ENCODE results near the gene GNAQ.

The GNAQ gene

DNA sequence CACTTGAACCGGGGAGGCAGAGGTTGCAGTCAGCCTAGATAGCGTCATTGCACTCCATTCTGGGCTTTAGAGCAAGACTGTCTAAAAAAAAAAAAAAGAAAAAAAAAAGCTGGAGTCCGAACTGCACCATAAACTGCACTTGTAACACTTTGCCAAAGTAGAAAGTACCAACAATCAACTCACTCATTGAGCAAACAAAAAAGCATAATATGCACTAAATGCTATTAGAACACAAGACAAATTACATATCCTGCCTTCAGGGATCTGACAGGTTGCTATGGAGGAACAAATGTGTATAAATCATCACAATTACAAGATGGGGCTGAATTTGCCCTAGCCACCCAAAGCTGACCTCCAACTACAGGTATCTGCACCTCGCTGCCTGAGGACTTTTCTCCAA is 27.9 kb downstream of the GNAQ start:
- no peak for DNase-seq (ENCODE audit: low read depth, low spot score)

DNA sequence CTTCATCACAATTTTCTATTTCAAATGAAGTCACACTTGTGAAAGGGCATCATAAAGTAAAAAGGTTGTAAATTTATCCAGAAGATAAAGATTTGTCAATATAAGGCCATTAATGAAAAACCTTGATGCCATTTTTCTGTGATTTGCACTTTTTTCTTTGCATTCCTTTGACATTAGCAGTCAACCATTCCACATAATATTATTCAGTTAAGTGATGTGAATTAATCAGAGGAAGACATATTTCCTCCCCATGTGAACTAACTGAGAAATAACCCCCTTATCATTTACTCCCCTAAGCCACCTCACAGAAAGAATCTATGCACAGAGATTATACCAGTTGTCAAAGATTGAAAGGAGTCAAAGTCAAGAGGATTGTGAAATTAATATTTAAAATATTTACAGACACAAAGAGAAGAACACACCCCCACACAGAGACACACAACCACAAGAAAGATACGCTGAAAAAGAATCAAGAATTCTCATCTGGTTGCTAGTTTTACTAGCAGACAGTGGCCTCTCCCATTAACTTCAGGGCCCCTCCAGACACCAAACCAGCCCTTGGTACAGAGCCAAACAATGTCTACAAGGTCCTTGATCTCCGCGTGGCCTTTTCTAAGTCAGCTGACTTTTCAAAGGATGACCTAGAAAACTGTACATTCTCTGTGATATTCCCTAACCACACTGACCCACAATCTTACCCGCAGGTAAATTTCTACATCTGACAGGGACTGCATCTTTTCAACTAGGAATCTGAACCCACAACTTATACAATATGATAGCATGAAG is 29.5 kb downstream of the GNAQ start:
- peak; percentile 49 for DNase-seq (ENCODE audit: low read depth, low spot score)

DNA sequence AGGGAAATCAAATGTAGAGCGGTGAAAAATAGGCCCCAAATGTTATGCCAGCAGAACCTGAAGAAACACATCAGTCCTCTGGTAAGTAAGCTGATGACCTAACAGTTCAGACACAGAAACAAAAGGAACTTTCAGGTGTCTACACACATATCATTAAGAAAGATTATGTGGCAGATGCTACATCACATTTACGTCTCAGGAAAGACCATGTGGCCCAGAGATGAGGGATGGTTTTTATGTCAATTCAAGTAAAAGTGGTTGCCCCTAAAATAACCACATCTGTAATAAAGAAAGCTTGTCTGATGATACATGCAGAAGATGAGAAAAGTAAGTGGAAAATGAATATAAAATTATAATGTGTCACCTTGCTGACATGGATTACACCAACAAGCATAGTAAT is 31.4 kb downstream of the GNAQ start:
- no peak for DNase-seq (ENCODE audit: low read depth, low spot score)

DNA sequence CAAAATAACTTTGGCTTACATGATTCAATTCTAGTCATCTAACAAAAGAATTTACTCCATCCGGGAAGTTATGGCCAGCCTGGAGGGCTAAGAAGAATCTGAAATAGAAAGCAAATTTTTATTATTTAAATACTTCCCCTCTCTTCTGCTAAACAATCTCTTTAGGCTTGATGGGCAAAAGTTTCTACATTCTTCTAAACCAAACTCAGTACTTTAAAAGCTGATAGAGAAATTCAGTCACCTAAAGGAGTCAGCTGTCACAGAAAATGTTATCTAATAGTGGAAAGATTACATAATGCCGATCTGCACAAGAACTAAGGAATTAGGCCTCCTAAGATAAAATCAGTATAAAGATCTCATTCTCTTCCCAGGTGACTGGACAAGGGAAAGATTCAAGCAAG is 32.4 kb downstream of the GNAQ start:
- DNase-seq (ENCODE audit: low read depth, low spot score) = no peak

DNA sequence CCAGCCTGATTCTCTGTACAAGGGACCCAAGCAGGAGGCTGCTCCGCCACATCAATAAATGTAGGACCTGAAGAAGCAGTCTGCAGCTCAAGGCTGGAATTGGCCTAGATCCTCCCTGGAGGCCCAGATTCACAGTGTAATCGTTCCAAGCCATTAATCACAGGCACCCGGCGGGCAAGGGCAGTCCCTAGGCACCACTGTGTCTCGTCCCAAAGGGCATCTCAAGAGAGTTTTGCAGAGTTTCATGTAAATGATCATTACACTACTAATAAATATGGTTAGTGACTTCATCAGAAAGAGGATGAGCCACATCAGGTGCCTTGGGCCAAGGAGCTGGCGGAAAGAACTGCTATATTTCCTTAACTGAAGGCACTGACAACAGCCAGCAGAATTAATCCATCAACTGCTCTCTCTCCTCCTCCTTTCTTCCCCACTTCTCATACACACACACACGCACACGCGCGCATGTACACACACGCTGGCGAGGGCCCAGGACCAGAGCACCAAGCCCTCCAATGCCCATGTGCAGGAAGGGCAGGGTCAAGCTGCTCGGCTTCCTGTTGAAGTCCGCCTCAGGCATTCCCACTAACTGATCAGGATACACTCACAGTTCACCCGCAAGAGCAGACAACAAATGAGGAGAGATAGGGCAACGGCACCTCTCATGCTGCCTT is 33.9 kb downstream of the GNAQ start:
- DNase-seq (ENCODE audit: low read depth, low spot score) = no peak

DNA sequence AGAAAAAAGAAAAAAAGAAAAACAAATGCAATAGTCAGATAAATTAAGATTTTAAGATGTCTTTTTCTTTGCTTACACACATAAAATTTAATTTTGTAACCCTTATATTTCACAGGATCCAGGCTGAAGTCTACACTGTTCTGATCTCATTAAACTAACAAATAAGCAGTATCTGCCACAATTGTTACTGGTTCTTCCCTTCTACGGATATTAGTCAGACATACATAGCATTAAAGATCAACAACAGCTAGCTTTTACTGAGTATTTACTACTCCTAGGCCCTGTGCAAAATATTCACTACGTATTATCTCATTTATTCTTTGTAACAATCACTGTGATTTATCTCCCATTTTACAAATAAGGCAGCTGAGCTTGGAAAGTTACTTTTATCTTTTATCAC is 34.9 kb downstream of the GNAQ start:
- DNase-seq (ENCODE audit: low read depth, low spot score) = no peak

DNA sequence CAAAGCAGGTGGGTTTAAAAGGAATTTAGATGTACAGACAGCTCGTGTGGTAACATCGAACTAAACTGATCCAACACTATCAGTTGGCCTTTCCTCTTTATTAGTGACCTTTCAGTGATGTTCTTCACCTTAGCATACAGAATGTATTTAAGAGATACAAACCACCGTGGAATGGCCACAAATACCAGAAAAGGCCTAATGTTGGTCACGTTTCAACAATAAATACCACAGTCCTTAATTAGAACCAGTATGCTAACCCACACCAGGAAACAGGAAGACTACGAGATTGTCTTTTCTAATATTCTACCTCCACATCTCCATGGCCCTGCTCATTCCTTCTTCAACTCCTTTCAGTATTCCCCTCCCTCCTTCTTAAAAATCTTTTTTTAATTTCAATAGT is 40.4 kb downstream of the GNAQ start:
- DNase-seq (ENCODE audit: low read depth, low spot score) = no peak

DNA sequence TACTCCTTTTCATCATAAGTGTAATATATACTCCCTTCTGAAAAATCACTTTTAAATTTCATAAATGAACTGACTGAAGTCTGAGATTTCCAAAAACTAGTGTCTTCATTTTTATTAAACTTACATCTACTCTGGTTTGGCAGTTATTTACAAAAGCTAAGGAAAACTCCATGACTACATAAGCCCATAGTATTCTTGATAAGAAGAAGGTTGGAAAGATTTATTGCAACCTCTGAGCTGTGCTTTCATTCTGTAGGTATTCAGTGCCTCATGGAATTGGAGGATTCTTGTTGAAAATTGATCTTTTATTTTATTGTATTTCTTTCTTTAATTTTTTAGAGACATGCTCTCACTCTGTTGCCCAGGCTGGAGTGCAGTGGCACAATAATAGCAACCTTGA is 41.7 kb downstream of the GNAQ start:
- DNase-seq (ENCODE audit: low read depth, low spot score) = no peak

DNA sequence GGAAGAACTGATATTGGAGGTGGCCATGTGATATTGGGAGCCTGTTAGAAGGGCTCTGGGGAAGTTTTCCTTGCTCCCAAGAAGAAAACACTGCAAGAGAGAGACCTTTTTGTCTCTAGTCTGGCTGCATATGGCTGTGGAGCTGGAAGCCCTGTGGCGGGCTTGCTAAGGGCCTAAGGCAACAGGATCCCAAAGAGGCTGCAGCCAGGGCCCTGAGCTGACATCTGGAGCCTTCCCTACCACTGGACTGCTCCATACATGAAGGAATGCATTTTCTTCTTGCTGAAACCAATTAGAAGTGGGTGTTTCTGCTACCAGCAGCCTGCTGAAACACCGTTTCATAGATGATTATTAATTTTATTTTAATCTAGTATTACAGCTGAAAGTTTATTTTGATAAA is 42.2 kb downstream of the GNAQ start:
- DNase-seq (ENCODE audit: low read depth, low spot score) = no peak

DNA sequence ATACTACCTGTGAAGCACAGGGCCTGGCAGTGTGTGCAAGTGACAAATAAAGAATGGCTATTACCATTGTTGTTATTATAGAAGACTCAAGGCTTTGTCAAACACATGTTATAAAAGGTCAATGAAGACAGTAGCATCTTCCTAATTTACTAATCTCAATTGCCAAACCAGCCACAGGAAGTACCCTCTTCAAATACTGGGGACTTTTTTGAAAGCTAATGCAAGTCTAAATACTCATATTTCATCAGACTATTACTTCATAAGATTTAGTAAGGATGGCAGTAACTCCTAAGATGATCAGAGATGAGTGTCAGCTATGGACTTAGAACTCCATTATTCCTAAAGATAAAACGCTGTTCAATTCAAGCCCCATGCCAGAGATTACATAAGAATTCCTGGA is 43.0 kb downstream of the GNAQ start:
- no peak for DNase-seq (ENCODE audit: low read depth, low spot score)

DNA sequence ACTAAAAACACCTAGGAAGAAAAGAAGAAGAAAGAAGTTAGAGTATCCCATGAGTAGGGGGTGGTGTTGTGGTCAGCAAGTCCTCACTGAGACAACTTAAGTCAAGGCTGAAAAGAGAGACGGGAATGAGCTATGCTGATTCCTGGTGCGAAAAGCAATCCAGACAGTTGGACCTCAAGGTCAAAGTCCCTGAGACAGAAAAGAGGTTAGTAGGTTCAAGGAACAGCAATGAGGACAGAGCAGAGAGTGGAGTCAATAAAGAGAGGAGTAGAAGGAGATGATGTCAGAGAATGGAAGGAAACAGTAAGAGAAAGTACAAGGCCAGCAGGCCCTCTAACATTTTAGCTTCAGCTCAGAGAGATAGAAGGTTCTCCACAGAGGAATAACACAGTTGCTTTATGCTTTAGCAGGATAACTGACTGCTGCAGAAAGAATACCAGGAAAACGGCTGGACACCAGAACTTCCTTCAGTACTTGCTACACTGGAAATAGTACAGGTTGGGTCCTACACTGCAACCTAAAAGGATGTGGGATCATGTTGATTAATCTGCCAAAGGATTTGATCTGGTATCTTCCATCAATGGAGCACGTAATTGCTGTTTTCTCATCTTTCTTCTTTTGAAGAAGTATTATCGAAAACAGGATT is 43.6 kb downstream of the GNAQ start:
- no peak for DNase-seq (ENCODE audit: low read depth, low spot score)

DNA sequence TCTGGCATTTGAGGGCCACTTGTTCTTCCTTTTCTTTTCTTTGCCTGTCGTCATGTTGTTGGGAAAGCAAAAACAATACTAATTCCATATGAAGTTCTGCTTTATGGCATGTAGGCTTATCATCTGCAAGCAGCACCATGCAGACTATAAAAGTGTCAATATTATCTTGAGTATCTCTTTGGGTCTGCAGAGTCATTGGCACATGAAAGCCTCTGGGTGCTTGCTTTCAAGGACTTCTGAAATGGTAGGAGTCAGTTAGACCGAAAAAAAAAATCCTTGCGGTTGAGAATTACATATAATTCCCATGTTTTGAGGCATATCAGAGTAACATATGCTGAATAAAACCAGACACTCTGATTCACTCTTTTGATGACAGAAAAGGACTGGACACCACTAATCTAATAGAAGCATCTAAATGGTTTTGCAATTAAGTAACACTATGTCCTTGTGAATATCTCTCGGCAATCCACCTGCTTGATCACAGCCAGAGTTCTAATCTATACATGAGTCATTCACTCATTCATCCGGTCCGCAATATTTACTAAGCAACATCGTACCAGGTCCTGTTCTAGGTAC is 44.4 kb downstream of the GNAQ start:
- no peak for DNase-seq (ENCODE audit: low read depth, low spot score)

DNA sequence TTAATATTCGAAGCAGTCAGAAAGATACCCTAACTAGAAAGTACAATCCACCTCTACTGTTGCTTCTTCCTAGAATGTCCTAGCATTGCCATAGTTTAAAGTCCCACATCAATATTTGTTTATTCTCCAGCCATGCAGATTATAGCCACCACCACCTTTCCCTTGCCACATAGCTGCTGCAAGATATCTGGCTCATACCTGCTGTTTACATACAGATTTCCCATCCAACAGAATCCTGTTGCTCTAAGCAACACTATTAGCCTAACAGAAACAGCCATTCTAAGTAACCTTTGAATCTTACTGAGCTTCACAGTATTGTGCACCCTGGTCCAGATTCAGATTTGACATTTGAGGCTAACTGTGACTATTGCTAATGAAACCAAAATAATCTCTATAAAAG is 45.6 kb downstream of the GNAQ start:
- no peak for DNase-seq (ENCODE audit: low read depth, low spot score)

DNA sequence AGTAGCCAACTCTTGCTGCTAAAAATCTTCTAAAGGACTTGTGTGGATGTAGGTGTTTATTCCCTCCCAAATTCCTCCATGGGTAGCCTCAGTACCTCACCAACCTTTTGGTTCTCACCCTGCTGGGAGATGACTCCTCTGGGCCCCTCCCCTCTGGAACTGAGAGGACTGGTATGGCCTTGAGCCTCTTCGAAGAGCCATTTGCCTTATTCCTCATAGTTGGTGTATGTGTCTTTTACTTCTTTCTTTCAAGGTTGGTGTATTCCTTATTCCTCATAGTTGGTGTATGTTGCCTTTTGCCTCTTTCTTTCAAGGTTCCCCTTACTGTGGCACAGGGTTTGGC is 48.3 kb downstream of the GNAQ start:
- DNase-seq (ENCODE audit: low read depth, low spot score) = no peak

DNA sequence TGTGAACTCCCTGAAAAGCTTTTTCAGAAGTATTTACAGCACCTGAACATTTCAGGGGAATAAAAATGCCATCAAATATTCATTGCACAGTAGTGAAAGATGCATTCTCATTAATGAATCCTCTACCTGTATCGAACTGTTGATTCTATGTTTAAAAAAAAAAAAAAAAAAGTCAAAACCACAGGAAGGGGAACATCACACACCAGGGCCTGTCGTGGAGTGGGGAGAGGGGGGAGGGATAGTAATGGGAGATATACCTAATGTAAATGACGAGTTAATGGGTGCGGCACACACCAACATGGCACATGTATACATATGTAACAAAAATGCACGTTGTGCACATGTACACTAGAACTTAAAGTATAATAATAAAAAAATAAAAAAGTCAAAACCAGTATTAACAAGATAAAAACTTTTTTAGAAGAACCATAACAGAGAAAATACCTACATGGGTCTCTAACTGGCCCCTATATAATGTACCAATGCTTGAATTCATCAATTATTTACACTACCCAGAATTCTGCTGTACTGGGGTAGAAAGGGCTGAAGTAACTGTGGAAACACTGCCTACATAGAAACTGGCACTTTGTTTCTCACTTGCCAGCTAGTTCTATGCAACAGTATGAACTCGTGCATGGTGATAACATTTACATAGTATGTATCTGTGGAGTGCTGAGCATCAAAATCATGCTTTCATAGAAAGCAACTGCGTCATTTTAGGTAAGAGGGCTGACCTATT is 48.9 kb downstream of the GNAQ start:
- DNase-seq (ENCODE audit: low read depth, low spot score) = no peak

DNA sequence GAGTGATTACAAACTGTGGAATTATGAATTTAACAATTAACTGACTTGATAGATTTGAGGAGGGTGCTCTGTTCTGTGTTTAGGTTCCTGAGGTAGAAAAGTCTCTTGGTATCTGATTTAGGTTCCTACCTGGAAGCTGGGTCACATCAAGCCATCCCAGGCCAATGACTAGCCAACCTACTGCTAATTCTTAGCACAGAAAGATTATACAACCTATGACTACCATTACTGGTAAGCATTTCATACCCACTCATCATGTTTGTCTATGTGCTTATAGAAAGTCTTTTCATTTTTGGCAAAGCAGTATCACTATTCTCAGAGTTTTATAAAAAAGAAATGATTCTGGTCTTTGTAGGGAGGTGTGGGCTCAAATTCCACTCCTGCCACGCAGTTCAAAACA is 49.7 kb downstream of the GNAQ start:
- DNase-seq (ENCODE audit: low read depth, low spot score) = no peak

DNA sequence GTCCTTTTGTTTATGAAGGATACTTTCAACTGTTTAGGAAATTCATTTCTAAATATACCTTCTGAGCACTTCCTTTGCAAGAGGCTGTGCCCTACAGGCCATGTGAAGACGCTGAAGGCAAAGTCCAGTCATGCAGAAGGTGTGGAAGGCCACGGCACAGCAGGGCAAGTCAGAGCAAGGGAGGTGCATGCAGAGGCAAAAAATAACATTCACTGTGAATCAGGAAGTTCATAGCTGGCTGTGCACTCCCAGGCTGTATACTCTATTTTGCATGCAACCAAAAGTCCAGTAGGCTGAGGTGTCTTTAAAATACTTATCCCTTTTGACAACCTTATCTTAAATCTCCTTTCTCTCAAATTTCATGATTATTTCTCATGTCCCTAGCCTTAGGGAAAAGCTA is 50.3 kb downstream of the GNAQ start:
- DNase-seq (ENCODE audit: low read depth, low spot score) = peak; percentile 26

DNA sequence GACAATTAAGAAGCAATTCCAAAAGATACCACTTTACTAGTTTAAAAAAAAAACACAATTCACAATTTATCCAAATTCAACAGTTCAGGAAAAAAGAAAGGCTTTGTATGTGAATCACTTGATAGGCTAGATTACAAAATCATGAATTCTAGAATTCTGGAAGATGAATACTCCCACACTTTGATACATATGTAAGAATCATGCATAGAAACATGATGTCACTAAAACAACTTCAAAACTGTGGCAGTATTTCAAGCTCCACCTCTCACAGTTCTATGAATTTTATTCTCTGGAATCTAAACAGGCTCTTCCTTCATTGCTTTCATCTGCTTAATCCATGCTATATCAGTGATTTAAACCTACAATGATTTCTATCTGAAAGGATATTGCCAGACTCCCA is 51.0 kb downstream of the GNAQ start:
- DNase-seq (ENCODE audit: low read depth, low spot score) = no peak

DNA sequence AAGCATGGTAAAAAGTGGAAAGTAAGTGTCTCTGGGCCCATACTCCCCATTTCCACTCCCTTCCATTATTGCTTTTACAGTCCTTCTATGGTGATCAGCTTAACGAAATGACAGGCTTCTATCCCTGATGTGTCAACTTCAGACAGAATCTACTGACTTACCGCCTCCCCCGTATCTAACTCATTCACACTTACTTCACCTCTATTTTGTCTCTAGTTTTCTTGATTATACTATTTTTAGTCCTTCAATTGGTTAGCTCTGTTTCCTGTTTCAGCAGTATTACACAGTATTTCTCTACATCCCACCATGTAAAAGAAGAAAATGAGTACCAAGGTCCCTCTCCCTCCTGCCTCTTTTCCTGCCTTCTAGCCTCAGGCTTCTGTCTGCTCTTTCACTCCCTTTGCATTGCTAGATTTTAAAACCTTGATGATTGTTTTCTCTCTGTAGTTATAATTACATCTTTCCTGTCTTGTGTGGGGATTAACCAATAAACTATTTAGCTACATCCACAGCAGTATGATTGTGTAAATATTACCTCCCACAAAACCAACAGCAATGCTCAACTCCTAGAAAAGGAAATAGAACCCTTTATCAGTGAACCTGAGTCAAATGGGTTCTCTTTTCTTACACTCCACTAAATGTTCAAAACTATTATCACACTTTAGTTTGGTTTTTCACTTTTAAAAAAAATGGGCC is 53.4 kb downstream of the GNAQ start:
- DNase-seq (ENCODE audit: low read depth, low spot score) = no peak

DNA sequence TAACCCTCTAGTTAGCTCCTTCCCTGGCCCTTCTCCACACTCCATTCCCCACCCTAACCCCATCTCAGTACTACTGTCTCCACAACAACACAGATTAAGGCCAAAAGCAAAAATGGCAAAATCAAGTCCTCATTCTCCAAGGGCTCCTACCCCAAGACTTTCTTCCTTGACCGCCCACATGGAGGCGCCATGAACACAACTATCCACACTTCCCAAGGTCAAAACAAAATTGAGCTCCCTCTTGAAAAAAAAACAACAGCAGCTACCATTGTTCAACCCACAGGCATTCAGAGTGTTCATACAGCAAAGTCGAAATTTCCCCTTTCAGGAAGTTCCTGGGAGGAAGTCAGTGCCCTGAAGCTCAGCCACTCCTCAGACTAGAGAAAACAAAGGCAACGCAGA is 54.4 kb downstream of the GNAQ start:
- peak; percentile 73 for DNase-seq (ENCODE audit: low read depth, low spot score)

DNA sequence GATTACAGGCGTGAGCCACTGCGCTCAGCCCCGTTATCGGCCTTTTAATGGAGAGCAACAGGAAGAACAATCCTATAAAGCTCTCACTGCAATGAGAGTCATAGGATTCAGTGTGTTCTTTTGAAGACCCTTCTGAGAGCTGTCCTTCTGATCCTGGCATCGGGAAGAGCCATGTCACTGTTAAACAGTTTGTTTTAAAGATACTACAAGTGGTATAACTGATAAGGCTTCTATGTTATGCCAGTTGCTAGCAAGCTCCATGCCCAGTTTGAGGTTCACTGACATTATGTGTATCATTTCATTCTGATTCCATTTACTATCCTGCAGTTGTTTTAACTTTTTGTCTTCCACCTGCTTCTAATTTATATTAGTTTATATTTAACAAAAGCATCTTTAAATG is 55.8 kb downstream of the GNAQ start:
- DNase-seq (ENCODE audit: low read depth, low spot score) = no peak

DNA sequence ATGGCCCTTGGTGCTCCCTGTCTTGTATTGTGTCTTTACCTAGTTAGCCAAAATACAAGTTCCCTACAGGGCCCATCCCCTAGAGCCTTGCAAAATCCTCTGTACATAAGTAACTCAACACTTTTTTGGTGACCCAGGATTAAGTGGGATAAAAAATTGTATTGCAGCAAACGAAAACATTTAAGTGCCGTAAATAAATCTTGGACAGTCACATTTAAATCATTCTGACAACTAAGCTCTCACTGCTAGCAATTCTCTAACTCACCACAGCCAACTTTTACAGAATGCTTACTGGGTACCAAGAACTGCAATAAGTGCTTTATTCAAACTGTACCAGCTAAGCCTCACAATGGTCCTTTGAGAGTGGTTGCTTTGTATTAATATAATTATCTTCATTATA is 56.6 kb downstream of the GNAQ start:
- no peak for DNase-seq (ENCODE audit: low read depth, low spot score)

Data from astrocyte of the hippocampus (primary cell).